Ovary (tissue), 3 donors: Measurements from ENCODE around the gene CRYBG1.

Source experiments
- CTCF ChIP-seq, 3 donors: fragments of 450-650 bp in 2 of 3; fragments of 200-600 bp in 1 of 3; IDR thresholded peaks; one replicate each; pipeline versions ENCODE4 v1.5.1 to v1.8.0; 2016 to 2022; ENCODE audit warnings: antibody characterized with exemption in 3 of 3, mild to moderate bottlenecking in 1 of 3
- EP300 ChIP-seq: sonication (generic); formaldehyde crosslinking; IDR thresholded peaks from one replicate; pipeline ENCODE4 v1.6.1; 2017; ENCODE audit warnings: antibody characterized with exemption
- donor health status: DM: no; HTN: no; CAD: no.

GRCh38 chr6:106547601-106548453 lies 187.3 kb downstream of the CRYBG1 start:
- TF ChIP-seq CTCF (IDR thresholded peaks at IDR 0.05) = no peak
- TF ChIP-seq EP300 = no peak
